NOMO-1 treated with DMSO at 0.1 percent for 48 hours (cell line): ENCODE measurements around the gene WDR64.
A peak's percentile ranks its signal among the peaks of the same experiment; 100 is the strongest.
"Not testable (repeated sequence)": the region's sequence is repeated elsewhere in the genome, so short reads cannot be mapped to it uniquely, and the experiment has no call there.

Experiments
- DNase-seq: peaks from one replicate; lab custom pipeline; 2025; ENCODE audit not compliant: unreplicated experiment; lab: John Stamatoyannopoulos, UW

Gene WDR64

GRCh38 chr1:241654641-241655040 lies 2.6 kb downstream of the WDR64 start:
- no peak for DNase-seq

GRCh38 chr1:241658081-241658793 lies 6.2 kb downstream of the WDR64 start:
- DNase-seq: no peak

GRCh38 chr1:241659016-241659415 lies 6.9 kb downstream of the WDR64 start:
- not testable (repeated sequence) for DNase-seq

- DNase-seq: no peak
These were observed 8.4 kb downstream of the WDR64 start for GRCh38 chr1:241660424-241660972.

GRCh38 chr1:241666419-241666818 lies 14.3 kb downstream of the WDR64 start:
- no peak for DNase-seq

- DNase-seq: no peak
These were observed 20.2 kb downstream of the WDR64 start for GRCh38 chr1:241672301-241672700.

GRCh38 chr1:241674805-241675384 lies 22.8 kb downstream of the WDR64 start:
- DNase-seq: no peak

GRCh38 chr1:241675983-241676382 lies 23.9 kb downstream of the WDR64 start:
- no peak for DNase-seq

GRCh38 chr1:241677201-241677600 lies 25.1 kb downstream of the WDR64 start:
- no peak for DNase-seq

- DNase-seq: no peak
These were observed 26.5 kb downstream of the WDR64 start for GRCh38 chr1:241678536-241678935.

GRCh38 chr1:241679404-241679803 lies 27.3 kb downstream of the WDR64 start:
- no peak for DNase-seq

- DNase-seq: no peak
These were observed 27.9 kb downstream of the WDR64 start for GRCh38 chr1:241679961-241680360.

- DNase-seq: not testable (repeated sequence)
These were observed 29.9 kb downstream of the WDR64 start for GRCh38 chr1:241681861-241682448.

GRCh38 chr1:241682921-241683320 lies 30.8 kb downstream of the WDR64 start:
- no peak for DNase-seq

- no peak for DNase-seq
These were observed 32.0 kb downstream of the WDR64 start for GRCh38 chr1:241684108-241684507.

- peak; percentile 4 for DNase-seq
These were observed 36.9 kb downstream of the WDR64 start for GRCh38 chr1:241688940-241689368.

- no peak for DNase-seq
These were observed 43.4 kb downstream of the WDR64 start for GRCh38 chr1:241695246-241696171.

- no peak for DNase-seq
These were observed 44.2 kb downstream of the WDR64 start for GRCh38 chr1:241696172-241696814.

GRCh38 chr1:241696815-241697639 lies 44.9 kb downstream of the WDR64 start:
- no peak for DNase-seq

- no peak for DNase-seq
These were observed 45.5 kb downstream of the WDR64 start for GRCh38 chr1:241697640-241698018.
